HG02759 (cell line): ENCODE data around the gene CSDE1.

Source experiments
- ATAC-seq: cut with Tn5 transposase; IDR thresholded peaks from one replicate; pipeline ENCODE4 v1.9.1; 2021; ENCODE audit warnings: mild to moderate bottlenecking, moderate library complexity; ENCODE audit not compliant: unreplicated experiment

The CSDE1 gene

GRCh38 chr1:114668373-114668772 is 89.4 kb downstream of the CSDE1 start:
- ATAC-seq, result no peak

GRCh38 chr1:114666954-114667353 is 90.8 kb downstream of the CSDE1 start:
- ATAC-seq, result no peak
